ENCODE data around the gene CACNG4. TPM values are rescaled to one million over a fixed set of nuclear protein-coding genes. Genes with fewer than 3 reads are reported as not detected.

Gene CACNG4
- total RNA-seq, 1 donor from 2014 or later = 0.74 TPM

DNA sequence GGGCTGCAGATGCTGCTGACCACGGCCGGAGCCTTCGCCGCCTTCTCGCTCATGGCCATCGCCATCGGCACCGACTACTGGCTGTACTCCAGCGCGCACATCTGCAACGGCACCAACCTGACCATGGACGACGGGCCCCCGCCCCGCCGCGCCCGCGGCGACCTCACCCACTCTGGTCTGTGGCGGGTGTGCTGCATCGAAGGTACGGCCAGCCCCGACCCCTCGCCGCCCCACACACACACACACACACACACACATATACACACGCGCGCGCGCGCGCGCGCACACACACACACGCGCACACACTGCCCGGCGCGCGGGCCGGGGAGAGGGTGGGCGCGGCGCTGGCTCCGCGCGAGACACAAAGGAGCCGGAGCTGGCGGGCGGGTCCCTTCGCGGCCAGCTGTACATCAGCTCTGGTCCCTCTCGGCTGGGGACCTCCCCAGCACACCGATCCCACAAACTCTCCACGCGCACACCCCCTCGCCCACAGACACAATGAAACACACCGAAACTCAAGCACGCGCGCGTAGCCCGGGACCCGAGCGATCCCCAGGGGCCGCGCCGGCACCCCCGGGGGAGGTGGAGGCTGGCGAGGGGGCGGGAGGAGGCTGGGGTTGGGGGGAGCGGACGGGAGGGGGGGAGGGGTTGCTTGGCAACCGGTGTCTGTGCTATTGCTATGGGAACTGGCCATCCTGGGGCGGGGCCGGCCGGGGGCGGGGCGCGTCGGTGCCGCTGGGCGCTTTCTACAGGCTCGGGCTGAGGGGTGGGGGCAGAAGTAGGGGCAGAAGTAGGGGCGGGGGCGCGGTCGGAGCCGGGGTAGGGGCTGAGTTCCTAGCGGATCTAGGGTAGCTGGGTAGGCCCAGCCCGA lies 658 bp downstream of the CACNG4 start:
- peak overlapping the region; percentile 43 to 44 for H3K4me3 ChIP-seq
- no peak for DNase-seq (ENCODE audit: extremely low spot score in 2 of 2)
- no peaks in the 10 kb centered on the region for H3K9me3 ChIP-seq
- no peaks in the 10 kb centered on the region for H3K27me3 ChIP-seq
- TF ChIP-seq POLR2A (IDR thresholded peaks at IDR 0.05) (no peak), POLR2AphosphoS5 (IDR thresholded peaks at IDR 0.05; ENCODE audit: insufficient read depth in 1 of 2, low read depth in 1 of 2) (no peak)
- TF ChIP-seq, protein P1, sequence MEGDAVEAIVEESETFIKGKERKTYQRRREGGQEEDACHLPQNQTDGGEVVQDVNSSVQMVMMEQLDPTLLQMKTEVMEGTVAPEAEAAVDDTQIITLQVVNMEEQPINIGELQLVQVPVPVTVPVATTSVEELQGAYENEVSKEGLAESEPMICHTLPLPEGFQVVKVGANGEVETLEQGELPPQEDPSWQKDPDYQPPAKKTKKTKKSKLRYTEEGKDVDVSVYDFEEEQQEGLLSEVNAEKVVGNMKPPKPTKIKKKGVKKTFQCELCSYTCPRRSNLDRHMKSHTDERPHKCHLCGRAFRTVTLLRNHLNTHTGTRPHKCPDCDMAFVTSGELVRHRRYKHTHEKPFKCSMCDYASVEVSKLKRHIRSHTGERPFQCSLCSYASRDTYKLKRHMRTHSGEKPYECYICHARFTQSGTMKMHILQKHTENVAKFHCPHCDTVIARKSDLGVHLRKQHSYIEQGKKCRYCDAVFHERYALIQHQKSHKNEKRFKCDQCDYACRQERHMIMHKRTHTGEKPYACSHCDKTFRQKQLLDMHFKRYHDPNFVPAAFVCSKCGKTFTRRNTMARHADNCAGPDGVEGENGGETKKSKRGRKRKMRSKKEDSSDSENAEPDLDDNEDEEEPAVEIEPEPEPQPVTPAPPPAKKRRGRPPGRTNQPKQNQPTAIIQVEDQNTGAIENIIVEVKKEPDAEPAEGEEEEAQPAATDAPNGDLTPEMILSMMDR (IDR thresholded peaks at IDR 0.05) = no peak
- no peaks in the 10 kb centered on the region for H3K36me3 ChIP-seq
- peaks cover 26% of the 10 kb centered on the region for H3K4me1 ChIP-seq
- intact Hi-C loops (cut with DNase I) = no loop called here
- H3K27ac ChIP-seq = no peak overlapping the region

DNA sequence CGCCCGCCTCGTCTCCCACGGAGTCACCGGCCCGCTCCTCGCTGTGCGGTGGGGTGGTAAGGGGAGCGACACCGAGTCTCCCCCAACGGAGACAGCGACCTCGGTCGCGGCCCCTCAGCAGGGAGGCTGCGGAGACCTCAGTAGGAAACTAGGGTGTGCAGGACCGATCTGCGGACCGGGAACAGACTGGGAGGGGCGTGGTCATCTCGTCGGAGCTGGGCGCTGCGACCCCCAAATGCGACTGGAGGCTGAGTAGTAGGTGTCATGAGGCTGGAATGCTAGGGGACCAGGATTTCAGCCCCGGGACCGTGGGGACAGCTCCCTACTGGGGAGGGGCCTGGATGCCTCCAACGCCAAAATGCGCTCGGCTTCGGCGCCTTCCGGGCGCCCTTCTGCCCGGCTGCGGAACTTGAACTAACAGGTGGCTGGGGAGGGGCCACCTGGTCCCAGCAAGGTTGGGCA lies 1.3 kb downstream of the CACNG4 start:
- no peak for TF ChIP-seq POLR2AphosphoS5 (IDR thresholded peaks at IDR 0.05; ENCODE audit: insufficient read depth in 1 of 2, low read depth in 1 of 2)
- TF ChIP-seq, protein P1 (IDR thresholded peaks at IDR 0.05) = no peak
- no peak for TF ChIP-seq POLR2A (IDR thresholded peaks at IDR 0.05)
- Histone ChIP-seq H3K9me3 (no peaks in the 10 kb centered on the region), H3K27me3 (no peaks in the 10 kb centered on the region), H3K4me1 (peaks cover 26% of the 10 kb centered on the region), H3K36me3 (no peaks in the 10 kb centered on the region), H3K27ac (no peak overlapping the region), H3K4me3 (peak overlapping the region; percentile 43 to 44)
- no peak for DNase-seq (ENCODE audit: extremely low spot score in 2 of 2)
- intact Hi-C loops (cut with DNase I) = no loop called here

DNA sequence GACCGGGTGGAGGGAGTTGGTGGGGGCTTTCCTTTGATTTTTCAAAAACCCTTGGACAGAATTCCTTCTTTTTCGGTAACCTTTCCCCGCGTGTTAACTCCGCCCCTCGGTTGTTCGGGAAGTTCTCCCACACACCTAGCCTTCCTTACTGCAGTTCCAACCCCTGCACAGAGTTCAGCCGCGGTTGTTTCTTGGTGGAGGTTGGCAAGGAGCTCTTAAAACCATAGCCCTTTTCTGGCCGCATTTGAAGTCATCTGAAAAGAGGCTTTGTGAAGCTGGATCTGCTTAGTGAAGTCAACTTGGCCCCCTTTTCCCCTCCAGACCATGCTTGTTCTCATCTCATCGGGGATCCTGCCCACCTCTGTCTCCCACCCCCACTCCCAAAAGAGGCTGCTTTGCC lies 1.8 kb downstream of the CACNG4 start:
- H3K4me3 ChIP-seq = peak overlapping the region in 1 of 2 donors; percentile 44
- TF ChIP-seq POLR2AphosphoS5 (IDR thresholded peaks at IDR 0.05; ENCODE audit: insufficient read depth in 1 of 2, low read depth in 1 of 2) = no peak
- TF ChIP-seq, protein P1 (IDR thresholded peaks at IDR 0.05) = no peak
- no peak for DNase-seq (ENCODE audit: extremely low spot score in 2 of 2)
- H3K4me1 ChIP-seq = peaks cover 26% of the 10 kb centered on the region
- H3K9me3 ChIP-seq = no peaks in the 10 kb centered on the region
- no peaks in the 10 kb centered on the region for H3K27me3 ChIP-seq
- no peaks in the 10 kb centered on the region for H3K36me3 ChIP-seq
- intact Hi-C loops (cut with DNase I) = no loop called here
- H3K27ac ChIP-seq = no peak overlapping the region

DNA sequence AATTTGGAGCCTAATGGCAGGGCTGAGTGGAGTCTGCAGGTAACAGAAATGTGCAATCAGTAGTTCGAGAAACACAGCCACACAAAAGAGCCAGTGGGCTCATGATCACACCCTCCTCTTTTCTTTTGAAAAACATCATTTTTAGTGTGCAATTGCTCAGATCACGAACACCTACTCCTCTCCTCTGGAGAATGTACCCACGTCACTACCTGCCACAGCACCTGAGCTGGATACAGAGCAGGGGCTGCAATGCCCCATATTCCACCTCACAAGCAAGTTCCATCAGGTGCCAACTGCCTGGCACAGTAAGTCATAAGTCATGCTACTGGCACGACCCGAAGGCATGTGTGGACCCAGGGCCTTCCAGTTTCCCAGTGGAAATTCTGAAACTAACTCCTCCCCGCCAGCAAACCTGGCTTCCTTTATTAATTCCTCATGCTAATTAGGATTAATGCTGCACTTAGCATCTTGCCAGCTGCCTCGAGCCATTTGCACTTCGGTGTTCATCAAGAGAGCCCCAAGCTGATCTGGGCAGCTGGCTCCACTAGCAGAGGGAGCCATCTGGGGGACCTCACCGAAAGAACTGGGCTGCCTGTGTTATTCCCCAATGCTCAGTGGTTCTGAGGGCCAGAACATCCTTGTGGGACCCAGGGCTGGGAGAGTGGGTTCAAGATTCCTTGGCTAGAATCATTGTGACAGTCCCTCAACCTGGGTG lies 2.4 kb downstream of the CACNG4 start:
- H3K36me3 ChIP-seq = no peaks in the 10 kb centered on the region
- H3K4me1 ChIP-seq = peaks cover 26% of the 10 kb centered on the region
- TF ChIP-seq, protein P1 (IDR thresholded peaks at IDR 0.05) = no peak
- TF ChIP-seq POLR2AphosphoS5 (IDR thresholded peaks at IDR 0.05; ENCODE audit: insufficient read depth in 1 of 2, low read depth in 1 of 2) (no peak), POLR2A (IDR thresholded peaks at IDR 0.05) (no peak)
- H3K27me3 ChIP-seq = no peaks in the 10 kb centered on the region
- DNase-seq (ENCODE audit: extremely low spot score in 2 of 2) = no peak
- H3K9me3 ChIP-seq = no peaks in the 10 kb centered on the region
- H3K27ac ChIP-seq = no peak overlapping the region
- H3K4me3 ChIP-seq = no peak overlapping the region
- intact Hi-C loops (cut with DNase I) = no loop called here

Measured in vagina (tissue), 2 donors.